WERI-Rb-1 (cell line): ENCODE results near the gene SUSD4.

Experiments used
- DNase-seq: peaks from one replicate; pipeline ENCODE4 v3.0.0-alpha.2; 2020
- H3K27ac ChIP-seq: fragments of 250-450 bp; sonication (Bioruptor Pico); 2 replicates; pipeline ENCODE4 v1.5.1; 2020; ENCODE audit warnings: mild to moderate bottlenecking, moderate library complexity
- H3K27me3 ChIP-seq: fragments of 250-450 bp; sonication (Bioruptor Pico); 2 replicates; pipeline ENCODE4 v1.5.1; 2021; ENCODE audit warnings: mild to moderate bottlenecking, low read depth, moderate library complexity; ENCODE audit not compliant: insufficient read depth, severe bottlenecking
- H3K36me3 ChIP-seq: fragments of 250-450 bp; sonication (Bioruptor Pico); 2 replicates; pipeline ENCODE4 v1.5.1; 2020; ENCODE audit warnings: mild to moderate bottlenecking, moderate library complexity
- H3K4me3 ChIP-seq: 2 replicates; pipeline ENCODE4 v1.5.1; 2011; ENCODE audit warnings: low read depth, mild to moderate bottlenecking, control low read depth, low read length
- H3K9me3 ChIP-seq: fragments of 250-450 bp; sonication (Bioruptor Pico); 2 replicates; pipeline ENCODE4 v1.5.1; 2021; ENCODE audit warnings: mild to moderate bottlenecking, moderate library complexity; ENCODE audit not compliant: severe bottlenecking
- CTCF ChIP-seq: IDR thresholded peaks from 2 replicates; pipeline ENCODE4 v1.5.1; 2011; ENCODE audit warnings: low read depth, mild to moderate bottlenecking, control low read depth, inconsistent platforms, low read length

SUSD4 gene

DNA sequence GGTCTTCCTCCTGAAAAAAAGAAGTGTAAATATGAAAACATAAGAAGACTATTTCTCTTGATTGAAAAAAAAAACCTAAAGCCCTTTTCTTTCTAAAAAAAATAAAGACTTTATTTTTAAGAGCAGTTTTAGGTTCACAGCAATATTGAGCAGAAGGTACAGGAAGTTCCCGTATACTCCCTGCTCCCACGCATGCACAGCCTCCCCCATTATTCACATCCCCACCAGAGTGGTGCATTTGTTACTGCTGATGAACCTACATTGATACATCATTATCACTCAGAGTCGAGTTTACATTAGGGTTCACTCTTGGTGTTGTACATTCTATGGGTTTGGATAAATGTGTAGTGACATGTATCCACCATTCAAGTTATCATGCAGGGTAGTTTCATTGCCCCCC, 128.9 kb downstream of the SUSD4 start:
- Histone ChIP-seq H3K9me3 (no peaks in the 10 kb centered on the region), H3K36me3 (no peaks in the 10 kb centered on the region), H3K27me3 (no peaks in the 10 kb centered on the region), H3K27ac (no peak overlapping the region), H3K4me3 (no peak overlapping the region)
- no peak for TF ChIP-seq CTCF
- DNase-seq, result no peak

DNA sequence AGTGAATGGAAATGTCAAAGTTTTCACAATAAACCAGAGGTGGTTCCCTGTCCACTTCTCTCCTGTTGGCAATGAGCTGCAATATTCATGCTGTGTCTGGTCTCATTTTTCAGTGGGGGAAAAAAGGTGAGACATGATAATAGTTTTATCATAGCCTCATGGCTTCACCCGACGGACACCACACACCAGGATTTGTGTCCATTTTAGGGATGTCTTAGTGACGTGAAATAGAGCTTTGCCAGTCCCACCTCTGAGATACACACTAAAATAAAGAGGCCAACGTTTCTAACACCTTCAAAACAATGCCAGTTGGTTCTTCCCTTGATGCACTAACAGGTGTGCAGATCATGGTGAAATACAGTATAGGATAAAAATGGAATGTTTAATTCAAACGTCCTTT, 129.4 kb downstream of the SUSD4 start:
- Histone ChIP-seq H3K4me3 (no peak overlapping the region), H3K27ac (no peak overlapping the region), H3K27me3 (no peaks in the 10 kb centered on the region), H3K36me3 (no peaks in the 10 kb centered on the region), H3K9me3 (no peaks in the 10 kb centered on the region)
- no peak for DNase-seq
- TF ChIP-seq CTCF, result no peak

DNA sequence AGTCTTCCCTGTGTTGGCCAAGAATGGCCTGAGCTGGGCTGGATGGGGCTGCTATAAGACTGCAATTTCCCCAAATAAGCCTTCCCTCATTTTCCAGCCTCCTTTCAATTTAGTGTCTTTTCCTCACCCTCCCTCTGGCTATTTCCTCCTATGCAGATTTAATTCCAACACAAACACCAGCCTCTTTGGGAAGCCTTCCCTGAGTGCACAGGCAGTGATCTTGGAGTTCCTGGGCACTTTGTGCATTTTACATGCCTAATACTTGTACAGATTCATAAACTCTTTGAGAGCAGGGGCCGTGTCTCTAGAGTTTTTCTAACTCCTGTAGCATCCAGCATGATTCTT, 129.8 kb downstream of the SUSD4 start:
- no peak overlapping the region for H3K4me3 ChIP-seq
- H3K9me3 ChIP-seq, result no peaks in the 10 kb centered on the region
- no peak overlapping the region for H3K27ac ChIP-seq
- H3K36me3 ChIP-seq, result no peaks in the 10 kb centered on the region
- DNase-seq, result no peak
- TF ChIP-seq CTCF, result no peak
- no peaks in the 10 kb centered on the region for H3K27me3 ChIP-seq

DNA sequence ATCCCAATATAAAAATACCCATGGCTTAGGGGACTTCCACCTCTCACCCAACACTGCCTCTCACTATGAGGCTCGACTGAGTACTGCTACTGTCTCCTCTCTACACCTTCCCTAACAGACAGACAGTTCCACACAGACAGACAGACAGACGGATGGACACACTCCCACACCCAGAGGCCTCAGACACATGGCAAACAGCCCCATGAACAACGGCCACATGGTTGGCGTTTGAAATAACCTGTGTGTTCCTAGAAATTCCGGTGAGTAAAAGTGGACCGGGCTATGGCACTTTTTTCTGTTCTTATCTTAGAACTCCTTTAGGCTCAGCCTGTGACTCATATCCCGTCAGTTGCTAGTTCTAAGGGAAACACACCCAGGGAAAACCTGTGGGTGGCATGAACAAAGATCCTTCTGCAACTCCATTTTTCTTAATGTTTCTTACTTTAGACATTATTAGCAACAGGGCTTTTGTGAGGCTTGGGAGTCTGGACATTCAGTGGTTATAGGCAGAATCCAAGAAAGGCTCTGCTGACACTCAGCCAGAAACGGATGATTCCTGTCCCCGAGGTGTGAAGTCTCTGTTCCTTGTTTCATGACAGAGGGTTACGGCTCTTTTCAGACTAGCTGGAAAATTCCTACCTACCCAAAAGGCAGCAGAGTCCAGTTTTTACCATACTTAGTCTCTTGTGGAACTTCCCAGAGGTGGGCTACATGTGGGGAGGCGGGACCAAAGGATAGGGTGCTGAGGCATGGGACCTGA, 130.4 kb downstream of the SUSD4 start:
- Histone ChIP-seq H3K27me3 (no peaks in the 10 kb centered on the region), H3K27ac (no peak overlapping the region), H3K4me3 (no peak overlapping the region), H3K36me3 (no peaks in the 10 kb centered on the region), H3K9me3 (no peaks in the 10 kb centered on the region)
- DNase-seq, result no peak
- no peak for TF ChIP-seq CTCF

GRCh38 chr1:223233019-223233409, 131.0 kb downstream of the SUSD4 start:
- no peaks in the 10 kb centered on the region for H3K27me3 ChIP-seq

More at GRCh38 chr1:223233019-223233409, 131.0 kb downstream of the SUSD4 start:
- no peak for DNase-seq
- Histone ChIP-seq H3K4me3 (no peak overlapping the region), H3K36me3 (no peaks in the 10 kb centered on the region), H3K9me3 (no peaks in the 10 kb centered on the region), H3K27ac (no peak overlapping the region)
- TF ChIP-seq CTCF, result no peak
